Measurements from ENCODE around the gene NDUFAF7. TPM values are rescaled to one million over a fixed set of nuclear protein-coding genes. Genes with fewer than 3 reads are reported as not detected.

The NDUFAF7 gene
- polyA plus RNA-seq, 1 of the 3 experiments (the other 2 are of a cell fraction) = 24.8 TPM

- Histone ChIP-seq H3K9me2 (no peaks in the 10 kb centered on the region), H3K27ac (ENCODE audit: low read depth in 2 of 2, low read length in 1 of 2) (no peak overlapping the region), H3K79me2 (ENCODE audit: insufficient read depth) (peaks cover 97% of the 10 kb centered on the region), H4K20me1 (ENCODE audit: insufficient read depth) (peaks cover 4% of the 10 kb centered on the region; the same call in 1 of the 2 replicates), H3K36me3 (replicated peaks in 1 of 2; ENCODE audit: control insufficient read depth in 1 of 2, insufficient read depth in 2 of 2, low read length in 1 of 2) (peaks cover 2 to 14% of the 10 kb centered on the region in 2 experiments), H3K9me3 (no peaks in the 10 kb centered on the region), H3K4me2 (no peak overlapping the region), H2AFZ (ENCODE audit: low read depth) (no peak overlapping the region), H3K4me3 (ENCODE audit: low read depth in 2 of 2, low read length in 1 of 2) (no peak overlapping the region), H3K9ac (no peak overlapping the region), H3F3A (replicated peaks; ENCODE audit: insufficient read depth) (peaks cover 18% of the 10 kb centered on the region), H3K27me3 (ENCODE audit: insufficient read depth) (no peaks in the 10 kb centered on the region), H3K4me1 (ENCODE audit: control insufficient read depth in 1 of 2, insufficient read depth in 2 of 2, low read depth in 1 of 2, low read length in 1 of 2) (peaks cover 7 to 9% of the 10 kb centered on the region in 2 experiments; a peak in 3 of 4 replicates)
- no peak for DNase-seq
- TF ChIP-seq, protein P1, sequence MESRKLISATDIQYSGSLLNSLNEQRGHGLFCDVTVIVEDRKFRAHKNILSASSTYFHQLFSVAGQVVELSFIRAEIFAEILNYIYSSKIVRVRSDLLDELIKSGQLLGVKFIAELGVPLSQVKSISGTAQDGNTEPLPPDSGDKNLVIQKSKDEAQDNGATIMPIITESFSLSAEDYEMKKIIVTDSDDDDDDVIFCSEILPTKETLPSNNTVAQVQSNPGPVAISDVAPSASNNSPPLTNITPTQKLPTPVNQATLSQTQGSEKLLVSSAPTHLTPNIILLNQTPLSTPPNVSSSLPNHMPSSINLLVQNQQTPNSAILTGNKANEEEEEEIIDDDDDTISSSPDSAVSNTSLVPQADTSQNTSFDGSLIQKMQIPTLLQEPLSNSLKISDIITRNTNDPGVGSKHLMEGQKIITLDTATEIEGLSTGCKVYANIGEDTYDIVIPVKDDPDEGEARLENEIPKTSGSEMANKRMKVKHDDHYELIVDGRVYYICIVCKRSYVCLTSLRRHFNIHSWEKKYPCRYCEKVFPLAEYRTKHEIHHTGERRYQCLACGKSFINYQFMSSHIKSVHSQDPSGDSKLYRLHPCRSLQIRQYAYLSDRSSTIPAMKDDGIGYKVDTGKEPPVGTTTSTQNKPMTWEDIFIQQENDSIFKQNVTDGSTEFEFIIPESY (IDR thresholded peaks at IDR 0.05; ENCODE audit: borderline replicate concordance, low read depth) = no peak
- TF ChIP-seq MXI1 (IDR thresholded peaks at IDR 0.05; ENCODE audit: low read depth, low read length) = no peak
- TF ChIP-seq, protein P2, sequence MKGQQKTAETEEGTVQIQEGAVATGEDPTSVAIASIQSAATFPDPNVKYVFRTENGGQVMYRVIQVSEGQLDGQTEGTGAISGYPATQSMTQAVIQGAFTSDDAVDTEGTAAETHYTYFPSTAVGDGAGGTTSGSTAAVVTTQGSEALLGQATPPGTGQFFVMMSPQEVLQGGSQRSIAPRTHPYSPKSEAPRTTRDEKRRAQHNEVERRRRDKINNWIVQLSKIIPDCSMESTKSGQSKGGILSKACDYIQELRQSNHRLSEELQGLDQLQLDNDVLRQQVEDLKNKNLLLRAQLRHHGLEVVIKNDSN (IDR thresholded peaks at IDR 0.05; ENCODE audit: borderline replicate concordance, low read depth) = no peak
- TF ChIP-seq POLR2AphosphoS5 (IDR thresholded peaks at IDR 0.05; ENCODE audit: low read depth, low read length) = no peak
- no peak for TF ChIP-seq TCF12 (IDR thresholded peaks at IDR 0.05)
- TF ChIP-seq JUND (IDR thresholded peaks at IDR 0.05) = no peak
- TF ChIP-seq, protein P3, sequence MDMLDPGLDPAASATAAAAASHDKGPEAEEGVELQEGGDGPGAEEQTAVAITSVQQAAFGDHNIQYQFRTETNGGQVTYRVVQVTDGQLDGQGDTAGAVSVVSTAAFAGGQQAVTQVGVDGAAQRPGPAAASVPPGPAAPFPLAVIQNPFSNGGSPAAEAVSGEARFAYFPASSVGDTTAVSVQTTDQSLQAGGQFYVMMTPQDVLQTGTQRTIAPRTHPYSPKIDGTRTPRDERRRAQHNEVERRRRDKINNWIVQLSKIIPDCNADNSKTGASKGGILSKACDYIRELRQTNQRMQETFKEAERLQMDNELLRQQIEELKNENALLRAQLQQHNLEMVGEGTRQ (IDR thresholded peaks at IDR 0.05; ENCODE audit: borderline replicate concordance, low read depth, low read length) = no peak
- TF ChIP-seq EP300 (IDR thresholded peaks at IDR 0.05; ENCODE audit: borderline replicate concordance in 1 of 2, low read depth in 1 of 2, low read length in 1 of 2) = no peak
- ChIA-PET CTCF (interaction anchor here (0.9 to 1.3 kb wide), 3 partner anchors 9 to 99 kb away, joined by 3 to 5 read pairs (median 3); no protein-coding TSS in a partner anchor), POLR2A (no interaction called here)
Observed at GRCh38 chr2:37297632-37298031, 66.2 kb downstream of the NDUFAF7 start.

Other genes starting within 250 kb of the NDUFAF7 start
- gene HEATR5B, start 147.3 kb upstream of the NDUFAF7 start, polyA plus RNA-seq (2012; rRNA removed) = 10.8 and 17.5 TPM in 2 replicates
- gene GPATCH11, start 147.1 kb upstream of the NDUFAF7 start, polyA plus RNA-seq (2012; rRNA removed) = 2.9 and 4.0 TPM in 2 replicates
- 9.0 and 9.4 TPM in 2 replicates for gene EIF2AK2, start 74.7 kb upstream of the NDUFAF7 start, polyA plus RNA-seq (2012; rRNA removed)
- gene SULT6B1, start 43.0 kb upstream of the NDUFAF7 start, polyA plus RNA-seq (2012; rRNA removed) = not detected in 2 replicates
- 27.5 and 35.4 TPM in 2 replicates for gene CEBPZOS, start 35.2 kb upstream of the NDUFAF7 start, polyA plus RNA-seq (2012; rRNA removed)
- gene CEBPZ, start 62 bp upstream of the NDUFAF7 start, polyA plus RNA-seq (2012; rRNA removed) = 9.7 and 11.6 TPM in 2 replicates
- gene PRKD3, start 93.2 kb downstream of the NDUFAF7 start, polyA plus RNA-seq (2012; rRNA removed) = 15.9 and 17.5 TPM in 2 replicates
- gene QPCT, start 113.0 kb downstream of the NDUFAF7 start, polyA plus RNA-seq (2012; rRNA removed) = 0.06 and 0.12 TPM in 2 replicates

Data from SK-N-SH (cell line).